Activated naive CD8-positive, alpha-beta T cell (primary cell): Measurements from ENCODE around the gene OPCML.

Source experiments
- H3K27ac Mint-ChIP-seq: one replicate; pipeline ENCODE4 v1.8.0; 2021; ENCODE audit warnings: mixed read lengths
- H3K27me3 Mint-ChIP-seq: one replicate; pipeline ENCODE4 v1.8.0; 2021; ENCODE audit warnings: mixed read lengths
- H3K36me3 Mint-ChIP-seq: one replicate; pipeline ENCODE4 v1.8.0; 2021; ENCODE audit warnings: mixed read lengths
- H3K4me1 Mint-ChIP-seq: one replicate; pipeline ENCODE4 v1.8.0; 2021; ENCODE audit warnings: low read depth, mixed read lengths
- H3K4me3 Mint-ChIP-seq: one replicate; pipeline ENCODE4 v1.8.0; 2021; ENCODE audit warnings: mild to moderate bottlenecking, mixed read lengths
- H3K9me3 Mint-ChIP-seq: one replicate; pipeline ENCODE4 v1.8.0; 2021; ENCODE audit warnings: low read depth, mixed read lengths

The OPCML gene

GRCh38 chr11:133078591-133079404 is 453.5 kb downstream of the OPCML start:
- H3K4me3 Mint-ChIP-seq = no peak overlapping the region
- no peaks in the 10 kb centered on the region for H3K36me3 Mint-ChIP-seq
- H3K9me3 Mint-ChIP-seq = no peaks in the 10 kb centered on the region
- H3K27ac Mint-ChIP-seq = no peak overlapping the region
- H3K4me1 Mint-ChIP-seq = peaks cover 5% of the 10 kb centered on the region
- H3K27me3 Mint-ChIP-seq = peaks cover 8% of the 10 kb centered on the region

- Mint-ChIP-seq H3K4me3 (no peak overlapping the region), H3K27ac (no peak overlapping the region), H3K4me1 (no peaks in the 10 kb centered on the region), H3K27me3 (peaks cover 4% of the 10 kb centered on the region), H3K36me3 (no peaks in the 10 kb centered on the region), H3K9me3 (no peaks in the 10 kb centered on the region)
Observed at GRCh38 chr11:133078012-133078411, 454.3 kb downstream of the OPCML start.

- no peaks in the 10 kb centered on the region for H3K4me1 Mint-ChIP-seq
- H3K27ac Mint-ChIP-seq = no peak overlapping the region
- H3K27me3 Mint-ChIP-seq = peaks cover 4% of the 10 kb centered on the region
- H3K4me3 Mint-ChIP-seq = no peak overlapping the region
- H3K9me3 Mint-ChIP-seq = no peaks in the 10 kb centered on the region
- no peaks in the 10 kb centered on the region for H3K36me3 Mint-ChIP-seq
Observed at GRCh38 chr11:133075351-133075750, 456.9 kb downstream of the OPCML start.

GRCh38 chr11:133072858-133073582 is 459.3 kb downstream of the OPCML start:
- H3K27me3 Mint-ChIP-seq = peaks cover 3% of the 10 kb centered on the region
- H3K4me1 Mint-ChIP-seq = no peaks in the 10 kb centered on the region
- no peak overlapping the region for H3K27ac Mint-ChIP-seq
- no peak overlapping the region for H3K4me3 Mint-ChIP-seq
- no peaks in the 10 kb centered on the region for H3K36me3 Mint-ChIP-seq
- H3K9me3 Mint-ChIP-seq = no peaks in the 10 kb centered on the region

- Mint-ChIP-seq H3K4me1 (no peaks in the 10 kb centered on the region), H3K36me3 (no peaks in the 10 kb centered on the region), H3K27ac (no peak overlapping the region), H3K27me3 (peaks cover 3% of the 10 kb centered on the region), H3K9me3 (no peaks in the 10 kb centered on the region), H3K4me3 (no peak overlapping the region)
Observed at GRCh38 chr11:133072378-133072777, 459.9 kb downstream of the OPCML start.

- Mint-ChIP-seq H3K36me3 (no peaks in the 10 kb centered on the region), H3K4me3 (no peak overlapping the region), H3K27me3 (peaks cover 7% of the 10 kb centered on the region), H3K4me1 (no peaks in the 10 kb centered on the region), H3K9me3 (no peaks in the 10 kb centered on the region), H3K27ac (no peak overlapping the region)
Observed at GRCh38 chr11:133070791-133071190, 461.5 kb downstream of the OPCML start.

- Mint-ChIP-seq H3K4me1 (no peaks in the 10 kb centered on the region), H3K27me3 (peaks cover 8% of the 10 kb centered on the region), H3K27ac (no peak overlapping the region), H3K4me3 (no peak overlapping the region), H3K36me3 (no peaks in the 10 kb centered on the region), H3K9me3 (no peaks in the 10 kb centered on the region)
Observed at GRCh38 chr11:133070021-133070713, 462.1 kb downstream of the OPCML start.

- Mint-ChIP-seq H3K9me3 (no peaks in the 10 kb centered on the region), H3K27ac (no peak overlapping the region), H3K4me3 (no peak overlapping the region), H3K4me1 (peaks cover 4% of the 10 kb centered on the region), H3K36me3 (no peaks in the 10 kb centered on the region), H3K27me3 (peaks cover 21% of the 10 kb centered on the region)
Observed at GRCh38 chr11:133065847-133066485, 466.3 kb downstream of the OPCML start.

- Mint-ChIP-seq H3K36me3 (no peaks in the 10 kb centered on the region), H3K4me1 (peaks cover 4% of the 10 kb centered on the region), H3K27me3 (peaks cover 21% of the 10 kb centered on the region), H3K4me3 (no peak overlapping the region), H3K9me3 (no peaks in the 10 kb centered on the region), H3K27ac (no peak overlapping the region)
Observed at GRCh38 chr11:133064961-133065360, 467.3 kb downstream of the OPCML start.

- Mint-ChIP-seq H3K9me3 (no peaks in the 10 kb centered on the region), H3K27ac (no peak overlapping the region), H3K4me3 (peak overlapping the region; percentile 34), H3K4me1 (peaks cover 4% of the 10 kb centered on the region), H3K27me3 (peaks cover 21% of the 10 kb centered on the region), H3K36me3 (no peaks in the 10 kb centered on the region)
Observed at GRCh38 chr11:133064152-133064877, 468.0 kb downstream of the OPCML start.

- H3K4me3 Mint-ChIP-seq = no peak overlapping the region
- H3K27me3 Mint-ChIP-seq = peaks cover 9% of the 10 kb centered on the region
- no peaks in the 10 kb centered on the region for H3K36me3 Mint-ChIP-seq
- no peaks in the 10 kb centered on the region for H3K4me1 Mint-ChIP-seq
- no peak overlapping the region for H3K27ac Mint-ChIP-seq
- H3K9me3 Mint-ChIP-seq = peaks cover 3% of the 10 kb centered on the region
Observed at GRCh38 chr11:133058501-133058900, 473.8 kb downstream of the OPCML start.

- Mint-ChIP-seq H3K4me3 (no peak overlapping the region), H3K27me3 (peaks cover 7% of the 10 kb centered on the region), H3K9me3 (peaks cover 3% of the 10 kb centered on the region), H3K4me1 (no peaks in the 10 kb centered on the region), H3K36me3 (no peaks in the 10 kb centered on the region), H3K27ac (no peak overlapping the region)
Observed at GRCh38 chr11:133053124-133053776, 479.1 kb downstream of the OPCML start.

GRCh38 chr11:133052537-133052936 is 479.8 kb downstream of the OPCML start:
- no peaks in the 10 kb centered on the region for H3K4me1 Mint-ChIP-seq
- peaks cover 3% of the 10 kb centered on the region for H3K9me3 Mint-ChIP-seq
- H3K27me3 Mint-ChIP-seq = peaks cover 5% of the 10 kb centered on the region
- no peaks in the 10 kb centered on the region for H3K36me3 Mint-ChIP-seq
- no peak overlapping the region for H3K4me3 Mint-ChIP-seq
- no peak overlapping the region for H3K27ac Mint-ChIP-seq
